ENCODE results near the gene SH3RF1.

Gene SH3RF1

DNA sequence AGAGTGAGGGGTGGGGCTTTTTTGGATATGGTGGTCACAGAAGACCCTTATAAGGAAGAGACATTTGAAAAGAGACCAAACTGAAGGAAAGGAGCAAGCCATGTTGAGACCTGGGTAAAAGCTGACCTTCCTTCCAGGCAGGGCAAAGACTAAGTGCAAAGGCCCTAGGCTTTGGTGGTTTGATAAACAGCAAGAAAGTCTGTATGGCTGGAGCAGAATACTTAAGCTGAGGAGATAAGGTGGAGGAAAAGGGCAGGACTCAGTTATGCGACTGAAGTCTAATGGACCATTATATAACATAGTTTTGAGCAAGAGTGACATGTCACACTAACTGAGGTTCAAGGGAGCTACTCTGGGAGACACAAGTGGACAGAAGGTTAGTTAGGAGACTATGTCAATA is 20.0 kb downstream of the SH3RF1 start:
- Histone ChIP-seq H3K36me3 (replicated peaks in 1 of 2; ENCODE audit: control insufficient read depth in 2 of 2, insufficient read depth in 2 of 2, low read length in 2 of 2) (peaks cover 0 to 21% of the 10 kb centered on the region in 2 donors), H3K4ac (ENCODE audit: low read length) (no peak overlapping the region), H3K4me1 (ENCODE audit: control insufficient read depth in 2 of 2, insufficient read depth in 1 of 2, low read depth in 1 of 2, low read length in 2 of 2) (peaks cover 14 to 34% of the 10 kb centered on the region in 2 donors), H3K9ac (ENCODE audit: low read depth, low read length, poor library complexity) (no peak overlapping the region), H3K79me1 (ENCODE audit: low read depth, low read length) (no peaks in the 10 kb centered on the region), H3K18ac (ENCODE audit: low read length) (no peak overlapping the region), H3K27me3 (ENCODE audit: control insufficient read depth in 3 of 3, insufficient read depth in 3 of 3, low read depth in 1 of 3, low read length in 3 of 3) (no peaks in the 10 kb centered on the region), H3K23ac (ENCODE audit: low read depth, low read length, poor library complexity) (no peak overlapping the region), H4K8ac (ENCODE audit: low read depth, low read length) (no peak overlapping the region), H3K9me3 (replicated peaks in 1 of 2; ENCODE audit: control insufficient read depth in 2 of 2, insufficient read depth in 1 of 2, low read depth in 1 of 2, low read length in 2 of 2) (peaks cover 0 to 10% of the 10 kb centered on the region in 2 donors), H2AFZ (ENCODE audit: low read length) (no peak overlapping the region), H3K4me2 (ENCODE audit: insufficient read depth, low read length, poor library complexity, severe bottlenecking) (no peak overlapping the region), H2BK120ac (ENCODE audit: low read depth, low read length) (no peak overlapping the region), H2BK15ac (ENCODE audit: low read length) (no peak overlapping the region), H2BK12ac (ENCODE audit: low read length) (no peak overlapping the region), H3K27ac (replicated peaks; ENCODE audit: low read length) (peak overlapping the region; percentile 34), H4K91ac (ENCODE audit: low read depth, low read length, poor library complexity) (no peak overlapping the region), H3K4me3 (ENCODE audit: low read length in 2 of 2) (no peak overlapping the region), H2AK5ac (ENCODE audit: low read depth, low read length) (no peak overlapping the region), H2BK5ac (ENCODE audit: low read length) (no peak overlapping the region), H3K14ac (ENCODE audit: low read length) (no peak overlapping the region)
- DNase-seq (ENCODE audit: low spot score), result no peak
- WGBS, 2 donors (ENCODE audit: extremely low coverage in 2 of 2, insufficient read length in 2 of 2, insufficient replicate concordance in 1 of 2), result no CpG with 5 or more reads among the region's 1 CpG

DNA sequence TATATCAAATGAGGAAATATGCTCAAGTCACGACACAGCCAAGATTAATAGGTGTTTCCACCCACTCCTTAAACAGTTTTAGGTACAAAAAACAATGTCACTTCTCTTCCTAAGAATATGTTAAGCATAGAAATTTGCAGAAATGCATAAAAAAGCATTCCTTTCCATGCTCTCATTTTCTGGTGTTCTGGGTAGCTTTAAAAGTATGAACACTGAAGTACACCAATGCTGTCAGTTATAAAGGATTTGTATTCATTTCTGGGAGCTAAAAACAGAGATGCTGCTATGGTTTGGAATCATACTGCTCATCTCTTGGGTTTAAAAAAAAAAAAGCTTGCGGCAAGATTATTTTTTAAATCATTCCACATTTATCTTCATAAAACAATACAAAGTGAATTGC is 20.8 kb downstream of the SH3RF1 start:
- no peaks in the 10 kb centered on the region for H3K27me3 ChIP-seq (ENCODE audit: control insufficient read depth in 3 of 3, insufficient read depth in 3 of 3, low read depth in 1 of 3, low read length in 3 of 3)
- no peak overlapping the region for H4K8ac ChIP-seq (ENCODE audit: low read depth, low read length)
- H2AK5ac ChIP-seq (ENCODE audit: low read depth, low read length), result no peak overlapping the region
- H3K79me1 ChIP-seq (ENCODE audit: low read depth, low read length), result no peaks in the 10 kb centered on the region
- H4K91ac ChIP-seq (ENCODE audit: low read depth, low read length, poor library complexity), result no peak overlapping the region
- no peak overlapping the region for H3K23ac ChIP-seq (ENCODE audit: low read depth, low read length, poor library complexity)
- peaks cover 0 to 10% of the 10 kb centered on the region in 2 donors for H3K9me3 ChIP-seq (replicated peaks in 1 of 2; ENCODE audit: control insufficient read depth in 2 of 2, insufficient read depth in 1 of 2, low read depth in 1 of 2, low read length in 2 of 2)
- H3K9ac ChIP-seq (ENCODE audit: low read depth, low read length, poor library complexity), result no peak overlapping the region
- no peak overlapping the region for H2BK5ac ChIP-seq (ENCODE audit: low read length)
- H3K27ac ChIP-seq (replicated peaks; ENCODE audit: low read length), result no peak overlapping the region
- no peak overlapping the region for H3K4ac ChIP-seq (ENCODE audit: low read length)
- H3K36me3 ChIP-seq (replicated peaks in 1 of 2; ENCODE audit: control insufficient read depth in 2 of 2, insufficient read depth in 2 of 2, low read length in 2 of 2), result peaks cover 0 to 16% of the 10 kb centered on the region in 2 donors
- H3K4me1 ChIP-seq (ENCODE audit: control insufficient read depth in 2 of 2, insufficient read depth in 1 of 2, low read depth in 1 of 2, low read length in 2 of 2), result peaks cover 14 to 41% of the 10 kb centered on the region in 2 donors
- H2AFZ ChIP-seq (ENCODE audit: low read length), result no peak overlapping the region
- WGBS, 2 donors (ENCODE audit: extremely low coverage in 2 of 2, insufficient read length in 2 of 2, insufficient replicate concordance in 1 of 2), result no CpG with 5 or more reads among the region's 2 CpGs
- no peak overlapping the region for H3K18ac ChIP-seq (ENCODE audit: low read length)
- H3K4me2 ChIP-seq (ENCODE audit: insufficient read depth, low read length, poor library complexity, severe bottlenecking), result no peak overlapping the region
- no peak overlapping the region for H3K14ac ChIP-seq (ENCODE audit: low read length)
- no peak overlapping the region for H2BK12ac ChIP-seq (ENCODE audit: low read length)
- no peak overlapping the region for H3K4me3 ChIP-seq (ENCODE audit: low read length in 2 of 2)
- no peak overlapping the region for H2BK120ac ChIP-seq (ENCODE audit: low read depth, low read length)
- no peak for DNase-seq (ENCODE audit: low spot score)
- H2BK15ac ChIP-seq (ENCODE audit: low read length), result no peak overlapping the region

DNA sequence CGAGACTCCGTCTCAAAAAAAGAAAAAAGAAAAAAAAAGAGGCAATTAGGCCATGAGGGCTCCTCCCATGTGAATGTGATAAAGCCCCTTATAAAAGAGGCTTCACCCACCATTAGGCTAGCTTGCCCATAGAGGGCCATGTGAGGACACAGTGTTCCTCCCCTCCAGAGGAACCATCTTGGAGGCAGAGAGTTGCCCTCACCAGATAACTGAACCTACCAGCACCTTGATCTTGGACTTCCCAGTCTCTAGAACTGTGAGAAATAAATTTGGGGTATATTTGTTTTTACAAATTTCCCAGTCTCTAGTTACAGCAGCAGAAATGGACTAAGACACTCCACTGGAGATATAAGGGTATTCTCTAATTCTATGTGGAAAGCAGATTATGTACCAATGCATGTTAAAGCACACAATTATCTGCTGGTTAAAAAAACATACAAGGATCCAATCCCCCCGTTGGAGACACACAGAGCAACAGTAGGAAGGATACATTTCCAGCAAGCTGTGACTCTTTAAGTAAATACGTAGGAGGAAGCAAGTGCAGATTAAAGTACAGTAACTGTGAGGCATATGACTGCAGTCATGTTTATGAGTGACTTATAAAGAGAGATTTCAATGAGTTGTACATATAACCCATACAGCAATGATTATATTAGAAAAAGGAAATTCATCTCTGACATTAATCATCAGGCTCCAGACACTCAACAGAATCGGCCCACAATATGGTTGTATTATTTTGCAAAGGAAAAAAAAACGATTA is 21.4 kb downstream of the SH3RF1 start:
- Histone ChIP-seq H4K91ac (ENCODE audit: low read depth, low read length, poor library complexity) (no peak overlapping the region), H2AK5ac (ENCODE audit: low read depth, low read length) (no peak overlapping the region), H3K18ac (ENCODE audit: low read length) (no peak overlapping the region), H4K8ac (ENCODE audit: low read depth, low read length) (no peak overlapping the region), H3K23ac (ENCODE audit: low read depth, low read length, poor library complexity) (no peak overlapping the region), H3K9me3 (replicated peaks in 1 of 2; ENCODE audit: control insufficient read depth in 2 of 2, insufficient read depth in 1 of 2, low read depth in 1 of 2, low read length in 2 of 2) (peaks cover 0 to 10% of the 10 kb centered on the region in 2 donors), H2AFZ (ENCODE audit: low read length) (no peak overlapping the region), H3K14ac (ENCODE audit: low read length) (no peak overlapping the region), H3K36me3 (replicated peaks in 1 of 2; ENCODE audit: control insufficient read depth in 2 of 2, insufficient read depth in 2 of 2, low read length in 2 of 2) (peaks cover 0 to 16% of the 10 kb centered on the region in 2 donors), H2BK120ac (ENCODE audit: low read depth, low read length) (no peak overlapping the region), H2BK5ac (ENCODE audit: low read length) (no peak overlapping the region), H3K79me1 (ENCODE audit: low read depth, low read length) (no peaks in the 10 kb centered on the region), H2BK12ac (ENCODE audit: low read length) (no peak overlapping the region), H3K4me1 (ENCODE audit: control insufficient read depth in 2 of 2, insufficient read depth in 1 of 2, low read depth in 1 of 2, low read length in 2 of 2) (peaks cover 14 to 46% of the 10 kb centered on the region in 2 donors), H3K27ac (replicated peaks; ENCODE audit: low read length) (no peak overlapping the region), H3K9ac (ENCODE audit: low read depth, low read length, poor library complexity) (no peak overlapping the region), H3K4me2 (ENCODE audit: insufficient read depth, low read length, poor library complexity, severe bottlenecking) (no peak overlapping the region), H3K4ac (ENCODE audit: low read length) (no peak overlapping the region), H3K4me3 (ENCODE audit: low read length in 2 of 2) (no peak overlapping the region), H3K27me3 (ENCODE audit: control insufficient read depth in 3 of 3, insufficient read depth in 3 of 3, low read depth in 1 of 3, low read length in 3 of 3) (no peaks in the 10 kb centered on the region), H2BK15ac (ENCODE audit: low read length) (no peak overlapping the region)
- no CpG with 5 or more reads among the region's 6 CpGs for WGBS, 2 donors (ENCODE audit: extremely low coverage in 2 of 2, insufficient read length in 2 of 2, insufficient replicate concordance in 1 of 2)
- no peak for DNase-seq (ENCODE audit: low spot score)

DNA sequence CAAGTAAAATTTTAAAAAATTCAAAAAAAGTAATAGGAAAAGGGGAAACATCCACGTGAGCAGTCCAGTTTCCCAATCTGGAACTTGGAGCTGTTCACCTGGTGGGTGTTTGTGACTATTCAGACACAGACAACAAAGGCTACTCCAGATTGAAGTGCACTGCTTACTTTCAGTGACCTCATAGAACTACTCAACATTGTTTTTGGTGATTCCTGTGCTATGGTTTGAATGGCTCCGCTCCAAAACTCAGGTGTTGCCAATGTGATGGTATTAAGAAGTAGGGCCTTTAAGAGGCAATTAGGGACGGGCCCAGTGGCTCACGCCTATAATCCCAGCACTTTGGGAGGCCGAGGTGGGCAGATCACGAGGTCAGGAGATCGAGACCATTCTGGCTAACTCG is 22.1 kb downstream of the SH3RF1 start:
- Histone ChIP-seq H2BK12ac (ENCODE audit: low read length) (no peak overlapping the region), H3K23ac (ENCODE audit: low read depth, low read length, poor library complexity) (no peak overlapping the region), H2BK5ac (ENCODE audit: low read length) (no peak overlapping the region), H3K4me3 (ENCODE audit: low read length in 2 of 2) (no peak overlapping the region), H4K8ac (ENCODE audit: low read depth, low read length) (no peak overlapping the region), H3K14ac (ENCODE audit: low read length) (no peak overlapping the region), H2BK120ac (ENCODE audit: low read depth, low read length) (no peak overlapping the region), H3K4me1 (ENCODE audit: control insufficient read depth in 2 of 2, insufficient read depth in 1 of 2, low read depth in 1 of 2, low read length in 2 of 2) (peaks cover 16 to 49% of the 10 kb centered on the region in 2 donors), H3K9ac (ENCODE audit: low read depth, low read length, poor library complexity) (no peak overlapping the region), H3K27ac (replicated peaks; ENCODE audit: low read length) (no peak overlapping the region), H2AFZ (ENCODE audit: low read length) (no peak overlapping the region), H2AK5ac (ENCODE audit: low read depth, low read length) (no peak overlapping the region), H3K27me3 (ENCODE audit: control insufficient read depth in 3 of 3, insufficient read depth in 3 of 3, low read depth in 1 of 3, low read length in 3 of 3) (no peaks in the 10 kb centered on the region), H3K9me3 (replicated peaks in 1 of 2; ENCODE audit: control insufficient read depth in 2 of 2, insufficient read depth in 1 of 2, low read depth in 1 of 2, low read length in 2 of 2) (peaks cover 0 to 10% of the 10 kb centered on the region in 2 donors), H4K91ac (ENCODE audit: low read depth, low read length, poor library complexity) (no peak overlapping the region), H2BK15ac (ENCODE audit: low read length) (no peak overlapping the region), H3K4me2 (ENCODE audit: insufficient read depth, low read length, poor library complexity, severe bottlenecking) (no peak overlapping the region), H3K4ac (ENCODE audit: low read length) (no peak overlapping the region), H3K79me1 (ENCODE audit: low read depth, low read length) (no peaks in the 10 kb centered on the region), H3K36me3 (replicated peaks in 1 of 2; ENCODE audit: control insufficient read depth in 2 of 2, insufficient read depth in 2 of 2, low read length in 2 of 2) (peaks cover 0 to 12% of the 10 kb centered on the region in 2 donors), H3K18ac (ENCODE audit: low read length) (no peak overlapping the region)
- no peak for DNase-seq (ENCODE audit: low spot score)
- WGBS, 2 donors (ENCODE audit: extremely low coverage in 2 of 2, insufficient read length in 2 of 2, insufficient replicate concordance in 1 of 2), result no CpG with 5 or more reads among the region's 8 CpGs
